Measurements from ENCODE around the gene KLK15.

Gene KLK15

DNA sequence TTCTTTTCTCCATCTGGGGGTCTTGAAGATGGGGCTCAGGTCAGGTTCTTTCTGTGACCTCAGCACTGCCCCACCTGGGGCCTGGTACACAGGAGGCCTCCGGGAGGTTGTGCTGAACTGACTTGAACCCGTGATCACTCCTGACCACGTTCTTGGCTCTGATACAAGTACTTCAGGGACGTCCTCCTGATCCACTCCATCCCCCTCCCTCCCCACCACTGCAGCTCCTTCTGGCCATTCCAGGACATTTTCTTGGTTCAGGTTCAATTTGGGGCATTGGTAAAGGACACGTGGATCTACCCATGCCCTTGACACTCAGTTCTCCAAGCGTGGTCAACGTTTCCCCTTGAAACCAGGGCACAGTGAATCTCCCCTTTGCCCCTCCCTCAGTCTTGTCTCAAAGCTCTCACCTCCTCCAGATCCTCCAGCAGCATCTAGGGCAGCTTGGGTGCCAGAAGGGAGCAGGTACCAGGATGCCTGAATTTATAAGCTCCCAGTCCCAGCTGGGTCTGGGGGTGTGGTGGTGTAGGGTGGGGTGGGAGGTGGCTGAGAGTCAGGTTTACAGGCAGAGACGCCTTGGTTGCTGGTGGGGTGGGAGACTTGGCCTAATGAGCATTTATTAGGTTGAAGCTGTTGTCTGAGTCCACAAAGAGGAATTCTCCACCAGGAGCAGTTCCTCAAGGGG lies at the start of gene KLK15:
Gene KLK15, minus strand, starts transcription at position 458 of the 685 bp plus-strand sequence. CDS start 2,082 bp downstream, outside the sequence.
- no peak for DNase-seq

GRCh38 chr19:50882188-50882587 lies 48.8 kb upstream of the KLK15 start:
- no peak for DNase-seq

- DNase-seq: no peak
These were observed 46.9 kb upstream of the KLK15 start for GRCh38 chr19:50880241-50880640.

GRCh38 chr19:50878851-50879250 lies 45.5 kb upstream of the KLK15 start:
- DNase-seq: no peak

GRCh38 chr19:50877338-50877737 lies 44.0 kb upstream of the KLK15 start:
- DNase-seq: no peak

DNA sequence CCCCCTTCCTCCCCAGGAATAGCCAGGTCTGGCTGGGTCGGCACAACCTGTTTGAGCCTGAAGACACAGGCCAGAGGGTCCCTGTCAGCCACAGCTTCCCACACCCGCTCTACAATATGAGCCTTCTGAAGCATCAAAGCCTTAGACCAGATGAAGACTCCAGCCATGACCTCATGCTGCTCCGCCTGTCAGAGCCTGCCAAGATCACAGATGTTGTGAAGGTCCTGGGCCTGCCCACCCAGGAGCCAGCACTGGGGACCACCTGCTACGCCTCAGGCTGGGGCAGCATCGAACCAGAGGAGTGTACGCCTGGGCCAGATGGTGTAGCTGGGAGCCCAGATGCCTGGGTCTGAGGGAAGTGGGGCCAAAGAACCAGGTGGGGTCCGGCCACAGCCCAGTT lies 43.1 kb upstream of the KLK15 start:
- DNase-seq: no peak

DNA sequence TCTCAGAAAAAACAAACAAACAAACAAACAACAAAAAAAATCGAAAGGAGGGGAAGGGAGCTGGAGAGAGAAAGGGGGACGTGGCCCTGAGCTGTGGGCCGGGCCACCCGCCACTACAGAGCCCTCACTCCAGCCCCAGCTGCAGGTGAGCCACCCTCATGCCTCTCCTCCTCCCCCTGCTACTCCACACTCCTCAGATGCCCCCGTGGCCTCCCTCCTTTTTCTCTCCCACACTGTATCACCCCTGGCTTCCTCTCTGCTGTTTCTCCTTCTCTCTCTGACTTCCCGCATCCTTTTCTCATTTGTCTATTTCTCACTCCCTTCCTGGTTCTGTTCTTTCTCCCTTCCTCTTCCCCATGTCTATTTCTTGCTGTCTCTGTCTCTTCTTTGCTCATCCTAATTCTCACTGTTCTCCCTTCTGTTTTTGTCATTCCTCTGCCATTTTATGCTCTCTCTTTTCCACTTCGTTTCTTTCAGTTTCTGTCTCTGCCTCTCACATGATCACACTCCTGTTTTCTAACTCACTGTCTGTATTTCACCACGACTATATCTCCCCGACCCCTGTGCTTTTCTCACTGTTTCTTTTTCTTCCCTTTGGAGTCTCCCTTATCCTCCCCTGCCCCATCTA lies 42.5 kb upstream of the KLK15 start:
- DNase-seq: no peak

DNA sequence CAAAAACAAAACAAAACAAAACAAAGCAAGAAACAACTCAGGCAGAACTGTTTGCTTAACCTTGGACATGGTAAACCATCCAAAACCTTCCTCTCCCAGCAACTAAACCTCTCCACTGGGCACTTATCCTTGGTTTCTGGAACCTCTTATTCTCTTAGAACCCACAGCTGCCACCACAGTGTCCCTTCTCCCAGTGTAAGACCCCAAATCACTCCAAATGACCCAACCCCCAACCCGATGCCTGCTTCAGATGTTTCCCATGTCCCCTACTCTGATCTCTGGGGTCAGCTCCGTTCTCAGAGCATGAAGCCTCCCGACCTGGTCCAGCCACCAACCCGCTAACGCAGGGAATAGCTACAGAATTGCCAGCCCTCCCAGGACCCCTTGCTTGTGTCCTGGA lies 40.8 kb upstream of the KLK15 start:
- no peak for DNase-seq

DNA sequence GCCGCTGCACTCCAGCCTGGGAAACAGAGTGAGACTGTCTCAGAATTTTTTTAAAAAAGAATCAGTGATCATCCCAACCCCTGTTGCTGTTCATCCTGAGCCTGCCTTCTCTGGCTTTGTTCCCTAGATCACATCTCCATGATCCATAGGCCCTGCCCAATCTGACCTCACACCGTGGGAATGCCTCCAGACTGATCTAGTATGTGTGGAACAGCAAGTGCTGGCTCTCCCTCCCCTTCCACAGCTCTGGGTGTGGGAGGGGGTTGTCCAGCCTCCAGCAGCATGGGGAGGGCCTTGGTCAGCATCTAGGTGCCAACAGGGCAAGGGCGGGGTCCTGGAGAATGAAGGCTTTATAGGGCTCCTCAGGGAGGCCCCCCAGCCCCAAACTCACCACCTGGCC lies 39.7 kb upstream of the KLK15 start, which contains the start of gene KLK2:
Gene KLK2, plus strand, starts transcription at position 384 of the 400 bp plus-strand sequence. CDS start 35 bp downstream, outside the sequence.
- no peak for DNase-seq

DNA sequence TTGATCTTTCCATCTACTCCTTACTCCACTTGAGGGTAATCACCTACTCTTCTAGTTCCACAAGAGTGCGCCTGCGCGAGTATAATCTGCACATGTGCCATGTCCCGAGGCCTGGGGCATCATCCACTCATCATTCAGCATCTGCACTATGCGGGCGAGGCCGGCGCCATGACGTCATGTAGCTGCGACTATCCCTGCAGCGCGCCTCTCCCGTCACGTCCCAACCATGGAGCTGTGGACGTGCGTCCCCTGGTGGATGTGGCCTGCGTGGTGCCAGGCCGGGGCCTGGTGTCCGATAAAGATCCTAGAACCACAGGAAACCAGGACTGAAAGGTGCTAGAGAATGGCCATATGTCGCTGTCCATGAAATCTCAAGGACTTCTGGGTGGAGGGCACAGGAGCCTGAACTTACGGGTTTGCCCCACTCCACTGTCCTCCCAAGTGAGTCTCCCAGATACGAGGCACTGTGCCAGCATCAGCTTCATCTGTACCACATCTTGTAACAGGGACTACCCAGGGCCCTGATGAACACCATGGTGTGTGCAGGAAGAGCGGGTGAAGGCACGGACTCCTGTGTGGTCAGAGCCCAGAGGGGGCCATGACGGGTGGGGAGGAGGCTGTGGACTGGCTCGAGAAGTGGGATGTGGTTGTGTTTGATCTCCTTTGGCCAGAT lies 37.2 kb upstream of the KLK15 start:
- no peak for DNase-seq

DNA sequence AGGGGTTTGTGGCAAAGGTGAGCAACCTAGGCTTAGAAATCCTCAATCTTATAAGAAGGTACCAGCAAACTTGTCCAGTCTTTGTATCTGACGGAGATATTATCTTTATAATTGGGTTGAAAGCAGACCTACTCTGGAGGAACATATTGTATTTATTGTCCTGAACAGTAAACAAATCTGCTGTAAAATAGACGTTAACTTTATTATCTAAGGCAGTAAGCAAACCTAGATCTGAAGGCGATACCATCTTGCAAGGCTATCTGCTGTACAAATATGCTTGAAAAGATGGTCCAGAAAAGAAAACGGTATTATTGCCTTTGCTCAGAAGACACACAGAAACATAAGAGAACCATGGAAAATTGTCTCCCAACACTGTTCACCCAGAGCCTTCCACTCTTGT lies 36.1 kb upstream of the KLK15 start:
- DNase-seq: no peak

DNA sequence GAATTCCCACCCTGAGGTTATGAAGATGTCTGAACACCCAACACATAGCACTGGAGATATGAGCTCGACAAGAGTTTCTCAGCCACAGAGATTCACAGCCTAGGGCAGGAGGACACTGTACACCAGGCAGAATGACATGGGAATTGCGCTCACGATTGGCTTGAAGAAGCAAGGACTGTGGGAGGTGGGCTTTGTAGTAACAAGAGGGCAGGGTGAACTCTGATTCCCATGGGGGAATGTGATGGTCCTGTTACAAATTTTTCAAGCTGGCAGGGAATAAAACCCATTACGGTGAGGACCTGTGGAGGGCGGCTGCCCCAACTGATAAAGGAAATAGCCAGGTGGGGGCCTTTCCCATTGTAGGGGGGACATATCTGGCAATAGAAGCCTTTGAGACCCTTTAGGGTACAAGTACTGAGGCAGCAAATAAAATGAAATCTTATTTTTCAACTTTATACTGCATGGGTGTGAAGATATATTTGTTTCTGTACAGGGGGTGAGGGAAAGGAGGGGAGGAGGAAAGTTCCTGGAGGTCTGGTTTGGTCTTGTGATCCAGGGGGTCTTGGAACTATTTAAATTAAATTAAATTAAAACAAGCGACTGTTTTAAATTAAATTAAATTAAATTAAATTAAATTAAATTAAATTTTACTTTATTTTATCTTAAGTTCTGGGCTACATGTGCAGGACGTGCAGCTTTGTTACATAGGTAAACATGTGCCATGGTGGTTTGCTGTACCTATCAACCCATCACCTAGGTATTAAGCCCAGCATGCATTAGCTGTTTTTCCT lies 28.3 kb upstream of the KLK15 start:
- no peak for DNase-seq

DNA sequence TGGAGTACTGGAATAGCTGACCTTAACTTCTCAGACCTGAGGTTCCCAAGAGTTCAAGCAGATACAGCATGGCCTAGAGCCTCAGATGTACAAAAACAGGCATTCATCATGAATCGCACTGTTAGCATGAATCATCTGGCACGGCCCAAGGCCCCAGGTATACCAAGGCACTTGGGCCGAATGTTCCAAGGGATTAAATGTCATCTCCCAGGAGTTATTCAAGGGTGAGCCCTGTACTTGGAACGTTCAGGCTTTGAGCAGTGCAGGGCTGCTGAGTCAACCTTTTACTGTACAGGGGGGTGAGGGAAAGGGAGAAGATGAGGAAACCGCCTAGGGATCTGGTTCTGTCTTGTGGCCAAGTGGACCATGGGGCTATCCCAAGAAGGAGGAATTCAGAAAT lies 27.6 kb upstream of the KLK15 start:
- no peak for DNase-seq

- no peak for DNase-seq
These were observed 26.5 kb upstream of the KLK15 start for GRCh38 chr19:50859849-50860248.

- DNase-seq: no peak
These were observed 25.5 kb upstream of the KLK15 start for GRCh38 chr19:50858886-50859285.

GRCh38 chr19:50857366-50857765 lies 24.0 kb upstream of the KLK15 start:
- no peak for DNase-seq

- no peak for DNase-seq
These were observed 21.4 kb upstream of the KLK15 start, which contains the start of gene KLK3 for GRCh38 chr19:50854636-50855410. KLK3 (plus strand) TSS chr19:50854915; CDS start chr19:50854956, 41 bp downstream.

DNA sequence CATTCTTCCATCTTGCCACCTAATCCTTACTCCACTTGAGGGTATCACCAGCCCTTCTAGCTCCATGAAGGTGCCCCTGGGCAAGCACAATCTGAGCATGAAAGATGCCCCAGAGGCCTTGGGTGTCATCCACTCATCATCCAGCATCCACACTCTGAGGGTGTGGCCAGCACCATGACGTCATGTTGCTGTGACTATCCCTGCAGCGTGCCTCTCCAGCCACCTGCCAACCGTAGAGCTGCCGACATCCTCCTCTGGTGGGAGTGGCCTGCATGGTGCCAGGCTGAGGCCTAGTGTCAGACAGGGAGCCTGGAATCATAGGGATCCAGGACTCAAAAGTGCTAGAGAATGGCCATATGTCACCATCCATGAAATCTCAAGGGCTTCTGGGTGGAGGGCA lies 18.2 kb upstream of the KLK15 start:
- DNase-seq: no peak

DNA sequence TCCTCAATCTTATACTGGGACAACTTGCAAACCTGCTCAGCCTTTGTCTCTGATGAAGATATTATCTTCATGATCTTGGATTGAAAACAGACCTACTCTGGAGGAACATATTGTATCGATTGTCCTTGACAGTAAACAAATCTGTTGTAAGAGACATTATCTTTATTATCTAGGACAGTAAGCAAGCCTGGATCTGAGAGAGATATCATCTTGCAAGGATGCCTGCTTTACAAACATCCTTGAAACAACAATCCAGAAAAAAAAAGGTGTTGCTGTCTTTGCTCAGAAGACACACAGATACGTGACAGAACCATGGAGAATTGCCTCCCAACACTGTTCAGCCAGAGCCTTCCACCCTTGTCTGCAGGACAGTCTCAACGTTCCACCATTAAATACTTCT lies 17.4 kb upstream of the KLK15 start:
- DNase-seq: no peak

DNA sequence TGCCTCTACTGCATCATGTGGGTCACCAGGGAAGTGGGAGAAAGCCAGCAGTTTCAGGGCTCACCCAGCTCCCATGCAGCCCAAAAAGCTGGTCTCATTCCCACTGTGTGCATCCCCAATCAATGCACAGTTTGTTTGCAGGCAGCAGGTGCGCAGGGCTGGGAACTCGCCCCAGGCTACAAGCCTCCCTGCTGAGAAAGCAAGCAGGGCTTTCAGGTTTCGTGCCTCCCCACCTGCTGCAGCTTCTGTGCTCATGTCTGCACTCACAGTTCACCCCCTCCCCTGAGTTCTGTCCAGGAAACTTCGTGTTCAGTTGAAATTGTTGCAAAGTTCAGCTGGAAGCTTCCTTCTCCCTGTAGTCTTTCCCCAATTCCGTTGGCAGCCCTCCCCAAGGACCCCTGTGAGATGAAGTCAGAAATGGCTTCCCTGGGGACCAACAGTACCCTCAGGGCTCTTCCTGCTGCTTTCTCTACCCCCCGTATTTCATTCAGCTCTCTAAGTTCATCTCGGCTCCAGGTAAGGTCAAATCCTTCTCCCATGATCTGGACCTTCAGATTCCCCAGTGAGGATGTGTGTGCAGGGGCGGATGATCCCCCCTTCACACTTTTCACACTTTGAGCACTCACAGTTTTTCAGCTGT lies 11.0 kb upstream of the KLK15 start:
- DNase-seq: no peak

- no peak for DNase-seq
These were observed 10.4 kb upstream of the KLK15 start for GRCh38 chr19:50843701-50844221.

DNA sequence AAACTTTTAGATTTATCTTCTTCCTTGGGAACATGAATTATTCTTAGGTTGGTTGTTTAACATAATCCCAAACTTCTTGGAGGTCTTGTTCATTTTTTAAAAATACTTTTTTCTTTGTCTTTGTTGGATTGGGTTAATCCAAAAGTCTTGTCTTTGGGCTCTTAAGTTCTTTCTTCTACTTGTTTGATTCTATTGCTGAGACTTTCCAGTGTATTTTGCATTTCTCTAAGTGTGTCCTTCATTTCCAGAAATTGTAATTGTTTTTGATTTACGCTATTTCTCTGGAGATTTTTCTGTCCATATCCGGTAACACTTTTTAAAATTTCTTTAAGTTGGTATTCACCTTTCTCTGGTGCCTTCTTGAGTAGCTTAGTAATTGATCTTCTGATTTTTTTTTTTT lies 9.8 kb upstream of the KLK15 start:
- DNase-seq: no peak
